Measurements from ENCODE around the gene BRME1.
"Not testable (repeated sequence)": the region's sequence is repeated elsewhere in the genome, so short reads cannot be mapped to it uniquely, and the experiment has no call there.

BRME1 gene

DNA sequence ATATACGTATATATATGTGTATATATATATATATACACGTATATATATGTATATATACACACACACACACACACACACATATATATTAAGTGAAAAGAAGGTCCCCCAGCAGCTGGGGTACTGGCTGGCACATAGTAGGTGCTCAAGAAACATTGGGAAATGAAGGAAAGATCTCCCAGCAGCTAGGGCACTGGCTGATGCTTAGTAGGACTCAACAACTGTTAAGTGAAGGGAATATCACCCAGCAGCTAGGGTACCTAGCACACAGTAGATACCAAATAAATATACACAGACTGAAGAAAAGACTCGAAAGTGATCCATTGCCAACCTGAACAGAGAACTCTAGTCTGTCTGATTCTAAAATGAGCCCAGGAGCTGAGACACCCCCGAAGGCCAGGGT lies 20.1 kb upstream of the BRME1 start:
- no peak for DNase-seq

DNA sequence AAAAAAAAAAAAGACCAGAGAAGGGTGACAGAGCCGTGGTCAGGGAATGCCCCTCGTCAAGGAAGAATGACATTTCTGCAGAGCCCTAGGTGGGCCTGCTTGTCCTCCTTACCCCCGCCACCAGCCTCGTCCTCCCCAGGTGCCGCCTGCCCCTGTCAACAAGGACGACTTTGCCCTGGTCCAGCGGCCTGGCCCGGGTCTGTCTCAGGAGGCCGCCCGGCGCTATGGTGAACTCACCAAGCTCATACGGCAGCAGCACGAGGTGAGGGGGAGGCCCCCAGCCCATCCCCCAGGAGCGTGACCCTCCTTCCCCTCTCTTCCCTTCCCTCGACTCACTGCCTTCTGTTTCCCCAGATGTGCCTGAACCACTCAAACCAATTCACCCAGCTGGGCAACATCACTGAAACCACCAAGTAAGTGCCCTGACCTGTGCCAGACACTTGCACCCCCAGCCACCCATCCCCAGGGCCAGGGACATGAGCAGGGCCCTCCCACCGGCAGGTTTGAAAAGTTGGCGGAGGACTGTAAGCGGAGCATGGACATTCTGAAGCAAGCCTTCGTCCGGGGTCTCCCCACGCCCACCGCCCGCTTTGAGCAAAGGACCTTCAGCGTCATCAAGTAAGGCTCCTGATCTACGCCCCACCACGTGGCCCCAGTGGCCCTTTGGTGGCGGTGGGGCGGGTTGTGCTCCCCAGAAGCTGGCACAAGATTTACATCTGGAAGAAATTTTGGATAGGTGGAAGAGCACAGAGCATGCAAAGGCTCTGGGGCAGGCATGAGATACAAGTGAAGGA lies 17.5 kb upstream of the BRME1 start:
- DNase-seq = no peak

DNA sequence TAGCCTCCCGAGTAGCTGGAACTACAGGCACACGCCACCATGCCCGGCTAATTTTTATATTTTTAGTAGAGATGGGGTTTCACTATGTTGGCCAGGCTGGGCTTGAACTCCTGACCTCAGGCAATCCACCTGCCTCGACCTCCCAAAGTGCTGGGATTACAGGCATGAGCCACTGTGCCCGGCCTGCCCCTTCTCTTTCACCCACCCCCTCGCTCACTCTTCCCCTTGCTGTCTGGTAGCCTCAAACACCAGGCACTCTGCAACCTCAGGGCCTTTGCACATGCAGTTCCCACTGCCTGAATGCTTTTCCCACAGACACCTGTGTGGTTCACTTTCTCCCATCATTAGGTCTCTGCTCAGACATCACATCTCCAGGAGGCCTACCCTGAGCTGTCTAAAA lies 16.2 kb upstream of the BRME1 start:
- not testable (repeated sequence) for DNase-seq

GRCh38 chr19:13920940-13921747 lies 15.2 kb upstream of the BRME1 start:
- no peak for DNase-seq

DNA sequence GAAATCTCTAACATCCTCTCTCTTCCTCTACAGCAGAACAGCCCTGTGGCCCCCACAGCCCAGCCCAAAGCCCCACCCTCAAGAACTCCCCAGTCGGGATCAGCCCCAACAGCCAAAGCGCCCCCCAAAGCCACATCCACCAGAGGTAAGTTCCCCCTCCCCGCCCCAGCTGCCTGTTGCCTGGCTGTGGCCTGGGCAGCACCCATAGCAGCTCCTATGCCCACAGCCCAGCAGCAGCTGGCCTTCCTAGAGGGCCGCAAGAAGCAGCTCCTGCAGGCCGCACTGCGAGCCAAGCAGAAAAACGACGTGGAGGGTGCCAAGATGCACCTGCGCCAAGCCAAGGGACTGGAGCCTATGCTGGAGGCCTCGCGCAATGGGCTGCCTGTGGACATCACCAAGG lies 14.6 kb upstream of the BRME1 start:
- DNase-seq = no peak

DNA sequence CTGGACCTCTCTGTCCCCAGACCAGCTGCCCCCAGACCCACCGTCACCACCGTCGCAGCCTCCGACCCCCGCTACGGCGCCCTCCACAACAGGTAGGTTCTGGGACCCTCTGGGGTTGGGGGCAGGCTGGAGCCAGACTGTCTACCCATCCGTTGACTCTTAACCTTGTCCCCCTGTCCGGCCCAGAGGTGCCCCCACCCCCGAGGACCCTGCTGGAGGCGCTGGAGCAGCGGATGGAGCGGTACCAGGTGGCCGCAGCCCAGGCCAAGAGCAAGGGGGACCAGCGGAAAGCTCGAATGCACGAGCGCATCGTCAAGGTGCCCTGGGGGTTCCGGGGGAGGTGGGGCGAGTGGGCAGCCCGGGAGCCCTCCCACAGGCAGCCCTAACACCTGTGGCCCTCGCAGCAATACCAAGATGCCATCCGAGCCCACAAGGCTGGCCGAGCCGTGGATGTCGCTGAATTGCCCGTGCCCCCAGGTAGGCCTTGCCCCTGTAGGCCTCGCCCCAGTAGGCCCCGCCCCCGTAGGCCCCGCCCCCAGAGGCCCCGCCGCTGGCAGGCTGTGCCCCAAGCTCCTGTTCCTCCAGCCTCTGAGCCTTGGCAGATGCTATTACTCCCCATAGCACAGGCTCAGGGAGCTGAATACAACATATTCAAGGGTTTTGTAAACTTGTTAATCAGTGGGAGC lies 13.0 kb upstream of the BRME1 start:
- no peak for DNase-seq

- DNase-seq = no peak
Observed at GRCh38 chr19:13917888-13918406, 12.0 kb upstream of the BRME1 start.

DNA sequence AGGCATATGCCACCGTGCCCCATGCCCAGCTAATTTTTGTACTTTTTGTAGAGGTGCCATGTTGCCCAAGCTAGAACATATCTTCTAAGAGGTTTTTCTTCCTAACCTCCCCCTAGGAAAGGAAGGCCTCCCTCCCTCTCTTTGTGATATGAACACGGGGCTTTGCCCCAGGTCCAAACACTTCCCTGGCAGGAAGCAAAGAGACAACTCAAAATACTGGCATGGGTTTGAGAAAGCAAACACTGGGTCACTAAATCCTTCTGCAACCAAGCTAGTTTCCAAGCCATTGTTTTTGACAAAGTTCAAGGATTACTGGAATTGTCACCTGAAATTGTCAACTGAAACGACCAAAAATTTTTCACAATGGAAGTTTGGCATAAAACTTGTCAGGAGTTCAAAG lies 8.9 kb upstream of the BRME1 start:
- no peak for DNase-seq

- no peak for DNase-seq
Observed at GRCh38 chr19:13913352-13913751, 7.4 kb upstream of the BRME1 start.

DNA sequence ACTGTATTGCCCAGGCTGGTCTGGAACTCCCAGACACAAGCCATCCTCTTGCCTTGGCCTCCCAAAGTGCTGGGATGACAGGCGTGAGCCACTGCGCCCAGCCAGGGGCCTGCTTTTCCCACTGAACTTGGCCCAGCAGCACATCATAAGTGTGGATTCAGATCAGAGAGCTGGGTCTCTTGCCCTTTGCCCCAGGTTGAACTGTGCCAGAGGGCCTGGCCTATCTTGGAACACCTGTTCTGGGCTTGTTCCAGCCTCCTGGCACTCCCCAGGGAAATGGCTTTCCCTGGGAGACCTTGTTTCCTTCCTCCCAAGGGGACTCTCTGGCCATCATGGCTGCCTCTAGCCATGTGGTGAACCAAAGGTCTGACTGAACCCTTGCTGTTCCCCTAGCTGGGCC lies 3.5 kb upstream of the BRME1 start:
- no peak for DNase-seq

- DNase-seq = no peak
Observed at GRCh38 chr19:13908674-13909073, 2.8 kb upstream of the BRME1 start.

DNA sequence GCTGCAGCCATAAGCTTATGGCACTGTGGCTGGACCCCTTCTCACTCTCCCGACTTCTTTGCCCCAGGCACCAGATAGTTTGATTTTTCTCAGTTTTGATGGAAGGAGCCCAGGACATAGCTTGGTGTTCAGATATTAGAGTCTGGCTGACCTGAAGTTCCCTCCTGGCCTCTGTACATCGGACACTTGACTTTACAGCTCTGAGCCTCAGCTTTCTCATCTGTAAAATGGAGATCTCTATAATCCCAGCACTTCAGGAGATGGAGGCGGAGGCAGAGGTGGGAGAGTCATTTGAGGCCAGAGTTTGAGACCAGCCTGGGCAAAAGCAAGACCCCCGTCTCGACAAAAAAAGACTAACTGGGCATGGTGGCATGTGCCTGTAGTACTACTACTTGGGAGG lies 993 bp upstream of the BRME1 start:
- DNase-seq = no peak

DNA sequence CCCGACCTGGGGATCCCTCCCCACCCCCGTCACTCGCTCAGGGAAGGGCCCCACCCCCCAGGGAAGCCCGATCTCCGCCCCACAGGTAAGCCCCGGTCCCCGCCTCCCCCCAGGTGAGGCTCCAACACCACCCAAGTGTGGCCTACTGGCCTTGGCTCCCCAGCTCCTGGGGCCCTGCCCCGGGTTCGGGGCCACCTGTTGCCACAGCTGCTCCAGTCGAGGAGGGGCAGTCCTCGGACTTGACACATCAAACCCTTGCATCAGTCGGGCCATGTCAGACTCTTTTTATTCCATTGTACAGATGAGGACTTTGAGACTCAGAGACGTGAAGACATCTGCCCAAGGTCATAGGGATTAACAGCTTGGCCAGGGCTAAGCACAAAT lies 596 bp upstream of the BRME1 start:
- DNase-seq = no peak

DNA sequence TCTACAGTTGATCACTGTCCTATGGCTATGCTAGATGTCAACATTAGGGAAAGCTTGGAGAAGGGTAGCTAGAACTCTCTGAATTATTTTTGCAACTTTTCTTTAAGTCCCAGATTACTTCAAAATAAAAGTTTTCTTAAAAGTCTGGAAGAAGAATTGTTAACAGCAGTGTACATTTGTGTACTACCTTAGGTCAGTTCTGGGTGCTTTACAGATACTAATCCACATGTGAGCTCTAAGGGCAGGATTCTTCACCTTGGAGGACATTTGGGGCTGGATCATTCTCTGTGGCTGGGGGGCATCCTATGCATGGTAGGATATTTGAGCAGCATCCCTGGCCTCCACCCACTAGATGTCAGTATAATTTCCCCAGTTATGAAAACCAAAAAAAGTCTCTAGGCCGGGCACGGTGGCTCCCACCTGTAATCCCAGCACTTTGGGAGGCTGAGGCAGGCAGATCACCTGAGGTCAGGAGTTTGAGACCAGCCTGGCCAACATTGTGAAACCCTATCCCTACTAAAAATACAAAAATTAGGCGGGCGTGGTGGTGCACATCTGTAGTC lies 2.8 kb downstream of the BRME1 start:
- no peak for DNase-seq

DNA sequence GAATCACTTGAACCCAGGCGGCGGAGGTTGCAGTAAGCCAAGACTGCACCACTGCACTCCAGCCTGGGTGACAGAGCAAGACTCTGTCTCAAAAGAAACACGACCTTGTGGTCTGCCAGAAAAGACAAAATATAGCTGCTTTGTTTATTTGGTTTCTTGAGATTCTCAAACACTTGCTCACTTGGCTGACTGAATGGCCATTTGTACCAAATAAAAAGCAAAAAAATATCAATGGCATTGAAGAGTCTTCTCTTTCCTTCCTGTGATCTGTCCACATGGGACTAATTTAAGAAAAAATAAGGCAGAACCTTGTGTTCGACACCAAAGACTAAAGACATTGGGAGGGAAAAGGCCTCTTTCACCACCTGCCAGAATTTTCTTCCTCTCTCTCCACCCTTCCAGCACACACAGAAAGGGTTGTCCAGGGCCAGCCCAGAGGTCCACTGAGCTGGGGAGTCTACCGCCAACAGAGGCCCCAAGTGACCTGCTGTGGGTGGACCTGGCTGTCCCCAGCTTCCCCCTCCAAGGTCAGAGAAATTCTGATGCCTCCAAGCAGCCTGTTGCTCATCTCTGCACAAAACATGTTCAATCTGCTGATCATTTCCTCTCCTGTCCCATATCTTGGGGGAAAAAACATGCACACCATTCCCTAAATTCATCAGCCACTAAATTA lies 5.9 kb downstream of the BRME1 start:
- no peak for DNase-seq

DNA sequence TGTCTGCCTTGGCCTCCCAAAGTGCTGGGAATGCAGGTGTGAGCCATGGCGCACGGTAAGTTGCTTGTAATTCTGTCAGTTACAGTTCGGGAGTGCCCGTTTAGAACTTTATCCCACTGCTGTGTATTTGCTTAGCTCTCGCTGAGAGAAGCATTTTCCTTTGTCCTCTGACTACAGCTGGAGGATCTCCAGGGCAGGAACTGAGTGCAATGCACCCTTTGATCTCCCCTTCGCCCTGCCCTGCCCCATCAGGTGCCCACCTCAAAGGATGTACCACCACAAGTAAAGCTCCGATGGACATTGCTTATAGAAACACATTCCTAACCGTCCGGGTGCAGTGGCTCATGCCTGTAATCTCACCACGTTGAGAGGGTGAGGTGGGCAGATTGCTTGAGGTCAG lies 6.5 kb downstream of the BRME1 start:
- no peak for DNase-seq

- no peak for DNase-seq
Observed at GRCh38 chr19:13896227-13896626, 9.7 kb downstream of the BRME1 start.

DNA sequence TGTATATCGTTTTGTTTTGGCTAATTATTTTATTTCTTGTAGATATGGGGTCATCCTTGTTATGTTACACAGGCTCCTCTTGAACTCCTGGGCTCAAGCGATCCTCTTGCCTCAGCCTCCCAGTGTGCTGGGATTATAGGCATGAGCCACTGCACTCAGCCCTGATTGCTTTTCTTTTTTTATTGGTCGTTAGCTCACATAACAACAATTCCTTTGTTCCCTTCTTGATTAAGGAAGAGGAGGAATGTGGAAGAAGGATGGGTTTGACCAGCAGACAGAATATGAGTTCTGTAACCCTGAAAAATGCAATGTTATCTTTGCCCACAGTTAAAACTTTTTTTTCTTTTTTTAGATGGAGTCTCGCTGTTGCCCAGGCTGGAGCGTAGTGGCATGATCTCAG lies 11.4 kb downstream of the BRME1 start:
- no peak for DNase-seq

DNA sequence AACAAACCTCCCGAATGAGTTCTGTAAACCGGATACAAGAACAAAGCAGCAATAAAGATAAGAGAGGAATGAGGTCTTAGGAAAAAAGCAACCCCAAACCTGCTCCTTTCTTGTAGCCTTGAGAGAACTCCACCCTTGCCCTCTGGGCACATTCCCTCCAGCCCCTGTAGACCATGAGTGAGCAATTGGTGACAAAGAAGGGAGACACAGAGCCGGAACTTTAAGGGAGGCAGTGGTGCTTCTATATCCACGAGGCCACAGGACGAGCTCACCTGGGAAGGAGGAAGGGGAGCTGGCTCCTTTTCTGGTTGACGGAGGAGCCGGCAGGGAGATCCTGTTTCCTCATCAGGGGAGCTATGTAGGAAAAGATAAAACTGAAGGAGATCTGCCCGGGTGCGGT lies 13.0 kb downstream of the BRME1 start:
- DNase-seq = no peak

DNA sequence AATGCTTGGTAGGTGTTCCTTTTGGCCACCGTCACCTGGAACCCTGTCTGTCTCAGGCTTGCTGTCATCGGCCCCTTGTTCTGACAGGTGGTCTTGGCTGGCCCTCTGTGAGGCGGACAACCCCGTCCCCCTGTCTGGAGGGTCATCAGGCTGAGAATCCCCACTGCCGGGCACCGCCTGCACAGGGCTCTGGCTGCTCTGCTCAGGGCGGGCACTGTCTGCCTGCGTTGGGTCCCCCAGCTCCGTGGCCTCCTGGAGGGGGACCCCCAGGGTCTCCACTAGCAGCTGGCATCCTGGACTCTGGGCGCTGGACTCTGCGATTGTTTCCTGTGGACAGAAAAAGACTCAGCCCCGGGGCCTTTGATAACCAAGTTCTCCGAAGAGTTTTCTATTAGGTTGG lies 15.8 kb downstream of the BRME1 start:
- DNase-seq = no peak

DNA sequence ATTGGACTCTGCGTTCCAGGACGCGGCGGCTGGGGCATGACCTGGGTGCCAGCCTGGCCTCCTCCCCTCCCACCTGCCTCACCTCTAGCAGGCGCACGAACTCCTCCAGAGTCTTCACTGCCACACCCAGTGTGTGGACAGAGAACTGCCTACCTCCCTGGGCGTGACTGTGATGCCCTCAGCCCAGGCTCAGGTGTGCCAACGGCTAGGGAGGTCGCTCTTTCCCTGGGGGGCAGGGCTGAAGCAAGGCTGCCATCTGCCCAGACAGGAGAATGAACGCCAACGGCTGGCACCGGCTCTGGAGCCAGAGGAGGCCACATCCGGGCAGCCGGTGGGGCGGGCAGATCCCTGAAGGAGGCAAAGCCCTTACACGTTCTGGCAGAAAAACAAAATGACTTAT lies 17.6 kb downstream of the BRME1 start:
- no peak for DNase-seq

DNA sequence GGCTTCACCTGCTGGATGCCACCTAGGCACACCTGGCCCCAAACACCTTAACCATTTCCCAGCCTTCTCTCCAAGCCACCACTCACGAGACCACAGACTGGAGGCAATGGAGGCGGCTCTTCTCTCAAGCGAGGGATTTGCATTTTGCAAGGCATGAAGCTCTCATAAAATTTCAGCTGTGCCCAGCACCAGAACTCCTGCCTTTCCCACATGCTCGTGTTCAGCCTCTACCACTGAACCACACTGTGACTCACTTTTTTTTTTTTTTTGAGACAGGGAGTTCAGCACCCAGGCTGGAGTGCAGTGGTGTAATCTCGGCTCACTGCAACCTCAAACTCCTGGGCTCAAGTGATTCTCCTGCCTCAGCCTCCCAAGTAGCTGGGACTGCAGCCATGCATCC lies 18.4 kb downstream of the BRME1 start:
- DNase-seq = no peak

GRCh38 chr19:13887018-13887436 lies 18.9 kb downstream of the BRME1 start:
- DNase-seq = no peak

Measured in NCI-H510A (cell line).